ENCODE data around the gene ZNF474. TPM values are rescaled to one million over a fixed set of nuclear protein-coding genes. Genes with fewer than 3 reads are reported as not detected.

ZNF474 gene
- total RNA-seq, 2 experiments from 2014 or later = 0.28 TPM; not detected in 1

DNA sequence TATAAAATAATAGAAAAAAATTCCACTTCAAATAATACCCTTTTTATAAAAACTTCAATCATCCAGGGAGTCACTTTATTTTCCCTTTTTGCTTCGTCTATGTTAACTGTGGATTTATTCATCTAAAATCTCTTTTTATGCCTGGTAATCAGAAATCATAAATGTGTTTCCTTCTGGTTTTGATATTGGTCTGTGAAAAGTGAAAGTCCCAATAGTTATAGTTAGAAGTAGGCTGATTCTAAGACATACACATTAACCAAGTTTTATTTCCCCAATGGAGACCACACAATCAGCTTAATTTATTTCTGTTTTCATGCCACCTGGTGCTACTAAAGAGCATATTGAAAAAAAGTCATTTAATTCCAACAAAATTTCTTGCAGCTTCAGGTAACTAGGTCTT, 45.7 kb downstream of the ZNF474 start:
- no peaks in the 10 kb centered on the region for H3K27me3 Mint-ChIP-seq
- H3K9me3 Mint-ChIP-seq = no peaks in the 10 kb centered on the region
- no peaks in the 10 kb centered on the region for H3K36me3 ChIP-seq (ENCODE audit: insufficient read depth, low read length)
- H3K36me3 Mint-ChIP-seq (ENCODE audit: low read depth) = no peaks in the 10 kb centered on the region
- TF ChIP-seq, protein P1, sequence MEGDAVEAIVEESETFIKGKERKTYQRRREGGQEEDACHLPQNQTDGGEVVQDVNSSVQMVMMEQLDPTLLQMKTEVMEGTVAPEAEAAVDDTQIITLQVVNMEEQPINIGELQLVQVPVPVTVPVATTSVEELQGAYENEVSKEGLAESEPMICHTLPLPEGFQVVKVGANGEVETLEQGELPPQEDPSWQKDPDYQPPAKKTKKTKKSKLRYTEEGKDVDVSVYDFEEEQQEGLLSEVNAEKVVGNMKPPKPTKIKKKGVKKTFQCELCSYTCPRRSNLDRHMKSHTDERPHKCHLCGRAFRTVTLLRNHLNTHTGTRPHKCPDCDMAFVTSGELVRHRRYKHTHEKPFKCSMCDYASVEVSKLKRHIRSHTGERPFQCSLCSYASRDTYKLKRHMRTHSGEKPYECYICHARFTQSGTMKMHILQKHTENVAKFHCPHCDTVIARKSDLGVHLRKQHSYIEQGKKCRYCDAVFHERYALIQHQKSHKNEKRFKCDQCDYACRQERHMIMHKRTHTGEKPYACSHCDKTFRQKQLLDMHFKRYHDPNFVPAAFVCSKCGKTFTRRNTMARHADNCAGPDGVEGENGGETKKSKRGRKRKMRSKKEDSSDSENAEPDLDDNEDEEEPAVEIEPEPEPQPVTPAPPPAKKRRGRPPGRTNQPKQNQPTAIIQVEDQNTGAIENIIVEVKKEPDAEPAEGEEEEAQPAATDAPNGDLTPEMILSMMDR (IDR thresholded peaks at IDR 0.05) = no peak
- CTCF ChIA-PET = no interaction called here
- H3K4me1 Mint-ChIP-seq (ENCODE audit: low read depth) = peaks cover 8% of the 10 kb centered on the region
- H3K27ac Mint-ChIP-seq = no peak overlapping the region
- H3K4me3 ChIP-seq (ENCODE audit: low read length) = no peak overlapping the region
- DNase-seq = no peak
- ATAC-seq (ENCODE audit: poor library complexity) = no peak
- no peak overlapping the region for H3K27ac ChIP-seq (ENCODE audit: low read depth in 1 of 2, low read length in 2 of 2)
- no peaks in the 10 kb centered on the region for H3K4me1 ChIP-seq (ENCODE audit: insufficient read depth, low read length)
- H3K27me3 ChIP-seq (ENCODE audit: control insufficient read depth in 1 of 2, insufficient read depth in 2 of 2, low read length in 2 of 2) = no peaks in the 10 kb centered on the region
- H3K4me3 Mint-ChIP-seq = no peak overlapping the region
- POLR2A ChIA-PET = no interaction called here
- H3K9me3 ChIP-seq (ENCODE audit: control insufficient read depth in 1 of 2, insufficient read depth in 1 of 2, low read length in 2 of 2) = no peaks in the 10 kb centered on the region
- intact Hi-C loops (cut with DNase I, micrococcal nuclease) = no loop called here

DNA sequence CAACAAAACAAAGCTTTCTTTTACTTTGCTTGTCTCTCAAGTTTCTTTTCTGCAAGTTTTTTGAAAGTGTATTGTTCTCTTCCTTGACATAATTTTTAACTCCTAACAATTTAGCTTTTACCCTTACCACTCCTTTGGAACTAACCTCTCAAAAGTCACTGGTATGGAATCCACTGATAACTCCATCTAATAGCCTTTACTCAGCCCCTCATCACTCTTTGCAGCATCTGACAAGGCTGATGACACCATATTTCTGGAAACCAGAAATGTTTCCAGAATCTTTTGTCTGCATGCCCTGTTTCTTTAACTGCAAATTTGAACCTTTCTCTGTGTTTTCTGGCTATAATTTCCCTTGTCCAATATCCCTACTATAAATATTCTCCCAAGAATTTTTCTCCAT, 46.5 kb downstream of the ZNF474 start:
- Mint-ChIP-seq H3K4me1 (ENCODE audit: low read depth) (peaks cover 8% of the 10 kb centered on the region), H3K27me3 (no peaks in the 10 kb centered on the region), H3K4me3 (no peak overlapping the region), H3K36me3 (ENCODE audit: low read depth) (no peaks in the 10 kb centered on the region), H3K9me3 (no peaks in the 10 kb centered on the region), H3K27ac (no peak overlapping the region)
- POLR2A ChIA-PET = no interaction called here
- no peak overlapping the region for H3K4me3 ChIP-seq (ENCODE audit: low read length)
- H3K9me3 ChIP-seq (ENCODE audit: control insufficient read depth in 1 of 2, insufficient read depth in 1 of 2, low read length in 2 of 2) = no peaks in the 10 kb centered on the region
- H3K36me3 ChIP-seq (ENCODE audit: insufficient read depth, low read length) = no peaks in the 10 kb centered on the region
- H3K27me3 ChIP-seq (ENCODE audit: control insufficient read depth in 1 of 2, insufficient read depth in 2 of 2, low read length in 2 of 2) = no peaks in the 10 kb centered on the region
- TF ChIP-seq, protein P1 (IDR thresholded peaks at IDR 0.05) = no peak
- H3K4me1 ChIP-seq (ENCODE audit: insufficient read depth, low read length) = no peaks in the 10 kb centered on the region
- H3K27ac ChIP-seq (ENCODE audit: low read depth in 1 of 2, low read length in 2 of 2) = no peak overlapping the region
- no peak for ATAC-seq (ENCODE audit: poor library complexity)
- CTCF ChIA-PET = interaction anchor here (0.9 kb wide), 1 partner anchor 16 kb away, joined by 3 read pairs; no protein-coding TSS in a partner anchor
- no peak for DNase-seq
- intact Hi-C loops (cut with DNase I, micrococcal nuclease) = no loop called here

DNA sequence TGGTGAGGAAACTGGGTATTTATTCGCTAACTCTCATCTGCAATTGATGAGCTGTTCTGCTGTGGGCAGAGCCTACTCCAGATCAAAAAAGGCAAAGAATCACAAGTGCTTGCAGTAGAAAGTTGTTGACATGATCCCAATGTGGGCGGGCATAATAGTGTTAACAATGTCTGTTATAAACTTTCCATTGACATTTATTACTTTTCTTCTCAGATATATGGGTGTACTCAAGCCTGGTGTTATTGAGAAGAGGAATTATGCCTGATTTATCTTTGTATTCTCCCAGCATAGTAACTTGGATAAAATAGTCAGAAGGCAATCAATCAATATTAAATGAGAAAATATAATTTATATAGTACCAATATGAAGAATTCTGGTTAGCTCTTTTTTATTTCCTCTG, 47.8 kb downstream of the ZNF474 start:
- Mint-ChIP-seq H3K9me3 (no peaks in the 10 kb centered on the region), H3K27ac (no peak overlapping the region), H3K36me3 (ENCODE audit: low read depth) (no peaks in the 10 kb centered on the region), H3K27me3 (no peaks in the 10 kb centered on the region), H3K4me1 (ENCODE audit: low read depth) (peaks cover 8% of the 10 kb centered on the region), H3K4me3 (no peak overlapping the region)
- ChIA-PET CTCF (no interaction called here), POLR2A (interaction anchor here (0.9 kb wide), 1 partner anchor 491 kb away, joined by 3 read pairs; no protein-coding TSS in a partner anchor)
- H3K27me3 ChIP-seq (ENCODE audit: control insufficient read depth in 1 of 2, insufficient read depth in 2 of 2, low read length in 2 of 2) = no peaks in the 10 kb centered on the region
- H3K9me3 ChIP-seq (ENCODE audit: control insufficient read depth in 1 of 2, insufficient read depth in 1 of 2, low read length in 2 of 2) = no peaks in the 10 kb centered on the region
- no peak overlapping the region for H3K27ac ChIP-seq (ENCODE audit: low read depth in 1 of 2, low read length in 2 of 2)
- no peak overlapping the region for H3K4me3 ChIP-seq (ENCODE audit: low read length)
- intact Hi-C loops (cut with DNase I, micrococcal nuclease) = no loop called here
- H3K36me3 ChIP-seq (ENCODE audit: insufficient read depth, low read length) = no peaks in the 10 kb centered on the region
- ATAC-seq (ENCODE audit: poor library complexity) = no peak
- no peaks in the 10 kb centered on the region for H3K4me1 ChIP-seq (ENCODE audit: insufficient read depth, low read length)
- no peak for DNase-seq
- TF ChIP-seq, protein P1 (IDR thresholded peaks at IDR 0.05) = no peak

Data from CD4-positive, alpha-beta T cell (primary cell).